ENCODE results near the gene MRPS27.

Gene MRPS27

DNA sequence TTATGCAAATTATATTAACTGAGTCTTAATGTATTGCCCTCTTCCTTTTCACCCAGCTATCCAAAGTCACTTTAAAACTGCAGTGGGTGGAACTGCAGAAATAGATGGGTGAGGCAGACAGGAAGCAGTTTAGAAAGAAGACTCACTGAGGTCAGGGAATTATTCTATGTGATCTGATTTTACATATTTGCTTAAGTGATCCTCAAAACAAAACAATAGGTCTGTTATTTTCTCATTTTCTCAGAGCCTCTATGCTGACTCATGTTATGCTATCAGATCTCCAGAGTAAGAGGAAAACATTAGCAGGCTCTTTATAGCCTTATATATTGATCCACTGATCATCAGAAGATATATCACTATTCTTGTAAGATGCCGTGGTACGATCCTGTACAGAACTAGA is 63.5 kb downstream of the MRPS27 start:
- H3K27ac ChIP-seq = no peak overlapping the region
- TF ChIP-seq, protein P1, sequence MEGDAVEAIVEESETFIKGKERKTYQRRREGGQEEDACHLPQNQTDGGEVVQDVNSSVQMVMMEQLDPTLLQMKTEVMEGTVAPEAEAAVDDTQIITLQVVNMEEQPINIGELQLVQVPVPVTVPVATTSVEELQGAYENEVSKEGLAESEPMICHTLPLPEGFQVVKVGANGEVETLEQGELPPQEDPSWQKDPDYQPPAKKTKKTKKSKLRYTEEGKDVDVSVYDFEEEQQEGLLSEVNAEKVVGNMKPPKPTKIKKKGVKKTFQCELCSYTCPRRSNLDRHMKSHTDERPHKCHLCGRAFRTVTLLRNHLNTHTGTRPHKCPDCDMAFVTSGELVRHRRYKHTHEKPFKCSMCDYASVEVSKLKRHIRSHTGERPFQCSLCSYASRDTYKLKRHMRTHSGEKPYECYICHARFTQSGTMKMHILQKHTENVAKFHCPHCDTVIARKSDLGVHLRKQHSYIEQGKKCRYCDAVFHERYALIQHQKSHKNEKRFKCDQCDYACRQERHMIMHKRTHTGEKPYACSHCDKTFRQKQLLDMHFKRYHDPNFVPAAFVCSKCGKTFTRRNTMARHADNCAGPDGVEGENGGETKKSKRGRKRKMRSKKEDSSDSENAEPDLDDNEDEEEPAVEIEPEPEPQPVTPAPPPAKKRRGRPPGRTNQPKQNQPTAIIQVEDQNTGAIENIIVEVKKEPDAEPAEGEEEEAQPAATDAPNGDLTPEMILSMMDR (IDR thresholded peaks at IDR 0.05) = no peak
- TF ChIP-seq ZFX (IDR thresholded peaks at IDR 0.05; ENCODE audit: borderline replicate concordance) = no peak

DNA sequence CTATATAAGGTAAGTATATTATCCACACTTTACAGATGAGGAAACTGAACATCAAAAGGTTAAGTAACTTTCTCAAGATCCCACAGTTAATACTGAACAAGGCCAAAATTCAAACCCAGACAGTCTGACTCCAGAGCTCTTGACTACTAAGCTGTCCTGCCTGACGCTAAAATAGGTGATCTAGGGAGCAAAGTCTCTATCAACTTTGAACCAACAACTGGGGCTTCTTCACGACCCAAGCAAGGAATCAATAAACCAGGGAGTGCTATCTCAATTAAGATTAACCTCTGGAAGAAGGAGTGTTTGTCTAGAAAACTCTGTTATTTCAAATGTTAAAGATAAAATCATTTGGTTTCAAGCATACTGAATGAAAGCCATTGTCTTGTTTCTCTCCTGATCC is 64.4 kb downstream of the MRPS27 start:
- TF ChIP-seq ZFX (IDR thresholded peaks at IDR 0.05; ENCODE audit: borderline replicate concordance) = no peak
- TF ChIP-seq, protein P1 (IDR thresholded peaks at IDR 0.05) = no peak
- H3K27ac ChIP-seq = no peak overlapping the region

DNA sequence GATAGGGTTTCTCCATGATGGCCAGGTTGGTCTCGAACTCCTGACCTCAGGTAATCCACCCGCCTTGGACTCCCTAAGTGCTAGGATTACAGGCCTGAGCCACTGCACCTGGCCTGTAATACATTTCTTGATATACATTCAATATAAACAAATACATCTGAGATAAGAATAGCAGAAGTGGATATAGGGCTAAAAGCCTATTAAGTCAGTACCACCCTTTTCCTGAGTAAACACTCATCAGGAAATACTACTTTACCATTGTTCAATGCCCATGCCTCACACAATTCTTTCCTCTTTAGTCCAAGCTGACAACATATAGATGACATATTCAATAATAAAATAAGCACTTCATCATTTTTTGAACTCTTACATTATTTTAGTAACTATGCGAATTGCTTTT is 64.8 kb downstream of the MRPS27 start:
- no peak for TF ChIP-seq ZFX (IDR thresholded peaks at IDR 0.05; ENCODE audit: borderline replicate concordance)
- TF ChIP-seq, protein P1 (IDR thresholded peaks at IDR 0.05) = no peak
- no peak overlapping the region for H3K27ac ChIP-seq

DNA sequence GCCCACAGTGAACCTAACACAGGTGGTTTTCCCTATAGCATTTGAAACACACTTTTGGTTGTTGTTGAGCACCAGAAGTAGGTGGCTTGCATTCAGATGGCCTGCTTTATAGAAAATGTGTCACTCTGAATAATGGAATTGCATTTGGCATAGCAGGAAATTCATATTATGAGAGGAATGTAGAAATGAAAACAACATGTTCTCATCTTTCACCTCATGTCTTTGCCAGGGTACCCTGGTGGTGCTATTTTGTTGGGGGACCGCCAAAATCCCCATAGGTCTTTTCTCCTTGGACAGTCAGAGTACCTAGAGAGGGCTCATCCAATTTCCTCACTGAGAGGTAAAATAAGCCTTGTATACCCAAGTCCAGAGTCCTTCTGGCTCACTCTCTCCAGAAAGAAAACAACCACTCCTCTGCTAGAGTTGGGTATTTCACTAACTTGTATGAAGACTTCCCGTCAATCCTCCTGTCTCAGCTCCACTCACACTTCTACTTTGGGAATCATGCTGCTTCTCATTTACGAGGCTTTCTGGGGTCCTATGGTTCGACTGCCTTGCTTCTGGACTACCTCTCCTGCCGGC is 67.4 kb downstream of the MRPS27 start:
- no peak for TF ChIP-seq ZFX (IDR thresholded peaks at IDR 0.05; ENCODE audit: borderline replicate concordance)
- TF ChIP-seq, protein P1 (IDR thresholded peaks at IDR 0.05) = no peak
- H3K27ac ChIP-seq = no peak overlapping the region

DNA sequence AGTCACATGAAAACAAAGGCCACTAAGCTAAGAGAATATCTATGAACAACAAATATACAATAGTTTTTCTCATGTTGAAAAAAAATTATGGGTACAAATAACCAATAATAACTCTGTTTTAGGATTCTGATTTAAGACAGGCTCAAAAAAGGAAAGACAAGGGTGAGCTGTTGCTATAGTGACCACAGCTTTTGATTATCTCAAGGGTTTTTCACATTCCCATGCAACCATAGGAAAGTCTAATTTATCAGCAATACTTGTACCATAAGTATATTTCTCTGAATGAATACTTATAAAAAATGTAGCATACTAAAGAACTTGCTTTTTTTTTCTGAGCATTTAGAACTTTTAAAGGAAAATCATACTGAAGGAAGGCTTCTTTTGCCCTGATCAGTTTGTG is 68.0 kb downstream of the MRPS27 start:
- no peak overlapping the region for H3K27ac ChIP-seq
- TF ChIP-seq ZFX (IDR thresholded peaks at IDR 0.05; ENCODE audit: borderline replicate concordance) = no peak
- TF ChIP-seq, protein P1 (IDR thresholded peaks at IDR 0.05) = no peak

DNA sequence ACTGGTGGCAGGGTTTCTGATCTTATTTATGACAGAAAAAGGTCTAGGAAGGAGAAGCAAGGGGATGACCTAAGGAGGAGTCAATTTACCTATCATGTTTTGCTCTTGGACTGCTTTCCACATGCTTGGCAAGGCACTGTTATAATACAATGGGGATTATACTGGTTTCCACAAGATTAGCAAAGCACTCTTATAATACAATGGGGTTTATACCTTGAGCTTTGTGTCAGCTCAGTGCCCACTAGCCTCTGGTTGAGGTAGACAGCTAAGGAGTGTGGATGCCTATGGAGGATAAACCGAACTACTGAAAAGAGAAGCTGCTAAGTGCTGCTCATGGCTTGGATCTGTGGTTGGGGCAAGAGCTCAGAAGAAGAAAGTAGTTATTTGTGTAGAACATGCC is 68.7 kb downstream of the MRPS27 start:
- no peak overlapping the region for H3K27ac ChIP-seq
- TF ChIP-seq, protein P1 (IDR thresholded peaks at IDR 0.05) = no peak
- TF ChIP-seq ZFX (IDR thresholded peaks at IDR 0.05; ENCODE audit: borderline replicate concordance) = no peak

DNA sequence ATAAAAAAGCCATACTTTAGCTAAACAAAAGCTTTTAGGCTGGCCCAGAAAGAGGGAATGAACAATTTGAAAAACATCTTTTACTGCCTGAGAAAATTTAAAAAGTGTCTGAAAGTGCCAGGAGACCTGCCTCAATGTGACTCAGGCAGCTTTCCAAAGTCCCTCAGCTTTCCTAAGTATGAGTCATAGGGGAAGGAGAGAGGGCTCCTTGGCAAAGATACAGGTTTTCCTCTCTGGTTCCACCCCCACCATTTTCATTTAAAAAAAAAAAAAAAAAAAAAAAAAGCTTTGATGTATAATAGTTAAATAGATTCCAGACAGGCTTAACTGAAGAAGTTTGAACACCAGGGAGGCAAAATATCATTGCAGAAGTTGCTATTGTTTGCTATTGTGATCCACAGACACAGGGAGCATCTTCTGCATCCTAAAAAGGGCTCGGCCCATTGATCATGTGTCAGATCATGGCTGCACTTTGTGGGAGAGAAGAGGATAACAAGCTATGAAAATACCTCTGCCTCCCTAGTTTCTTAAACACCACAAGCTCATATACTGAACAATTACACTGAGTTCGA is 71.5 kb downstream of the MRPS27 start:
- TF ChIP-seq ZFX (IDR thresholded peaks at IDR 0.05; ENCODE audit: borderline replicate concordance) = no peak
- no peak overlapping the region for H3K27ac ChIP-seq

Measured in 22Rv1 (cell line).